Astrocyte (in vitro differentiated cells and primary cell): ENCODE measurements around the gene JMJD1C.
"Not testable (repeated sequence)": the region's sequence is repeated elsewhere in the genome, so short reads cannot be mapped to it uniquely, and the experiment has no call there.

Experiments
- EZH2 ChIP-seq: IDR thresholded peaks from 2 replicates; pipeline ENCODE4 v1.6.1; 2012; ENCODE audit warnings: mild to moderate bottlenecking, low read length, inconsistent platforms; ENCODE audit not compliant: insufficient read depth
- TF ChIP-seq, protein P1 (sequence below): IDR thresholded peaks from 2 replicates; pipeline ENCODE4 v1.5.1; 2011; ENCODE audit warnings: low read depth, mild to moderate bottlenecking, inconsistent platforms, low read length, moderate library complexity; ENCODE audit not compliant: insufficient read depth

- not testable (repeated sequence) for TF ChIP-seq EZH2
- TF ChIP-seq, protein P1, sequence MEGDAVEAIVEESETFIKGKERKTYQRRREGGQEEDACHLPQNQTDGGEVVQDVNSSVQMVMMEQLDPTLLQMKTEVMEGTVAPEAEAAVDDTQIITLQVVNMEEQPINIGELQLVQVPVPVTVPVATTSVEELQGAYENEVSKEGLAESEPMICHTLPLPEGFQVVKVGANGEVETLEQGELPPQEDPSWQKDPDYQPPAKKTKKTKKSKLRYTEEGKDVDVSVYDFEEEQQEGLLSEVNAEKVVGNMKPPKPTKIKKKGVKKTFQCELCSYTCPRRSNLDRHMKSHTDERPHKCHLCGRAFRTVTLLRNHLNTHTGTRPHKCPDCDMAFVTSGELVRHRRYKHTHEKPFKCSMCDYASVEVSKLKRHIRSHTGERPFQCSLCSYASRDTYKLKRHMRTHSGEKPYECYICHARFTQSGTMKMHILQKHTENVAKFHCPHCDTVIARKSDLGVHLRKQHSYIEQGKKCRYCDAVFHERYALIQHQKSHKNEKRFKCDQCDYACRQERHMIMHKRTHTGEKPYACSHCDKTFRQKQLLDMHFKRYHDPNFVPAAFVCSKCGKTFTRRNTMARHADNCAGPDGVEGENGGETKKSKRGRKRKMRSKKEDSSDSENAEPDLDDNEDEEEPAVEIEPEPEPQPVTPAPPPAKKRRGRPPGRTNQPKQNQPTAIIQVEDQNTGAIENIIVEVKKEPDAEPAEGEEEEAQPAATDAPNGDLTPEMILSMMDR = not testable (repeated sequence)
Observed at GRCh38 chr10:63235136-63235535, 230.6 kb downstream of the JMJD1C start.
